GM12878 (cell line): ENCODE data around the gene THAP5. TPM values are rescaled to one million over a fixed set of nuclear protein-coding genes. Genes with fewer than 3 reads are reported as not detected.

Experiments used
- ATAC-seq: fragments of 200-7000 bp; cut with Tn5 transposase; 3 replicates; pipeline ENCODE4 v1.9.1; 2020; ENCODE audit warnings: mild to moderate bottlenecking, moderate library complexity
- BruUV-seq: library from RNA; stranded (reverse); fragments of 400-500 nt; replicated peaks from 2 replicates; lab custom pipeline; 2021; lab: Mats Ljungman, UMichigan
- CTCF ChIA-PET: fragments of 300-600 bp; sonication (Branson Sonifier 250); formaldehyde crosslinking; extraction: SDS; loops from one replicate; lab custom pipeline; 2021; ENCODE audit warnings: inconsistent platforms; lab: Yijun Ruan, JAX
- POLR2A ChIA-PET: fragments of 350-600 bp; formaldehyde crosslinking; extraction: SDS; loops from one replicate; lab custom pipeline; 2021; ENCODE audit warnings: inconsistent platforms; lab: Charles Lee
- RAD21 ChIA-PET: fragments of 300-600 bp; sonication (Branson Sonifier 250); formaldehyde crosslinking; loops from one replicate; lab custom pipeline; 2023; ENCODE audit warnings: antibody characterized with exemption; ENCODE audit not compliant: unreplicated experiment; lab: Charles Lee
- SMC1A ChIA-PET: fragments of 300-600 bp; sonication (Branson Sonifier 250); formaldehyde crosslinking; loops from one replicate; lab custom pipeline; 2023; ENCODE audit not compliant: unreplicated experiment, uncharacterized antibody; lab: Charles Lee
- DNase-seq: peaks from one replicate; pipeline ENCODE4 v3.0.0-alpha.2; 2011; ENCODE audit warnings: low read depth, low spot score
- FAIRE-seq: peaks from 3 replicates; lab custom pipeline; 2011; peaks lifted over from hg19 to GRCh38; lab: Jason Lieb, UNC
- H2AFZ ChIP-seq: 2 replicates; pipeline ENCODE4 v1.6.0; 2011; ENCODE audit warnings: low read depth, low read length, control low read depth; ENCODE audit not compliant: control insufficient read depth
- H3K27ac ChIP-seq: 2 replicates; pipeline ENCODE4 v1.5.1; 2011; ENCODE audit warnings: control low read depth; ENCODE audit not compliant: control insufficient read depth, insufficient read depth
- H3K27me3 ChIP-seq, 2 experiments: replicated peaks in 1 of 2; 2 replicates each; pipeline versions ENCODE4 v1.6.0 to v1.6.1; 2011; ENCODE audit warnings: low read length in 1 of 2; ENCODE audit not compliant: control insufficient read depth in 2 of 2, insufficient read depth in 2 of 2
- H3K36me3 ChIP-seq, 2 experiments: 2 replicates each; pipeline ENCODE4 v1.5.1; 2011; ENCODE audit warnings: low read length in 1 of 2; ENCODE audit not compliant: control insufficient read depth in 2 of 2, insufficient read depth in 2 of 2
- H3K4me1 ChIP-seq: 2 replicates; pipeline ENCODE4 v1.6.1; 2011; ENCODE audit warnings: mild to moderate bottlenecking, low read length, moderate library complexity, mixed read lengths; ENCODE audit not compliant: control insufficient read depth, insufficient read depth
- H3K4me2 ChIP-seq: 2 replicates; pipeline ENCODE4 v1.6.0; 2011; ENCODE audit warnings: control low read depth; ENCODE audit not compliant: control insufficient read depth, insufficient read depth
- H3K4me3 ChIP-seq: fragments of 200-600 bp; sonication (generic); 2 replicates; pipeline ENCODE4 v1.5.1; 2016
- H3K79me2 ChIP-seq: 2 replicates; pipeline ENCODE4 v1.6.0; 2011; ENCODE audit warnings: low read length; ENCODE audit not compliant: control insufficient read depth, insufficient read depth
- H3K9ac ChIP-seq: 2 replicates; pipeline ENCODE4 v1.8.0; 2011; ENCODE audit warnings: low read length, control low read depth, mixed read lengths; ENCODE audit not compliant: control insufficient read depth, insufficient read depth
- H3K9me3 ChIP-seq: replicated peaks from 3 replicates; pipeline ENCODE4 v1.5.1; 2011; ENCODE audit warnings: mild to moderate bottlenecking, low read length; ENCODE audit not compliant: control insufficient read depth, insufficient read depth
- H4K20me1 ChIP-seq: 2 replicates; pipeline ENCODE4 v1.6.0; 2011; ENCODE audit not compliant: control insufficient read depth, insufficient read depth
- ATF7 ChIP-seq: fragments of 450-650 bp; IDR thresholded peaks from 2 replicates; pipeline ENCODE4 v1.6.1; 2016; ENCODE audit warnings: low read depth, mild to moderate bottlenecking
- ESRRA ChIP-seq: IDR thresholded peaks from 2 replicates; pipeline ENCODE4 v1.6.1; 2012; ENCODE audit warnings: mild to moderate bottlenecking, low read length, improper control_type of control experiment
- HDAC6 ChIP-seq: fragments of 200-600 bp; sonication (generic); IDR thresholded peaks from one replicate; pipeline ENCODE4 v1.8.0; 2017; ENCODE audit warnings: antibody characterized with exemption; ENCODE audit not compliant: unreplicated experiment
- IKZF2 ChIP-seq, 2 experiments: fragments of 450-650 bp; IDR thresholded peaks; 2 replicates each; pipeline ENCODE4 v1.6.1; 2017; ENCODE audit warnings: mild to moderate bottlenecking in 2 of 2, moderate library complexity in 2 of 2
- MEF2B ChIP-seq: fragments of 450-650 bp; IDR thresholded peaks from 2 replicates; pipeline ENCODE4 v1.6.1; 2018; ENCODE audit warnings: mild to moderate bottlenecking, moderate library complexity; ENCODE audit not compliant: partially characterized antibody, poor library complexity, severe bottlenecking
- MTA2 ChIP-seq: fragments of 450-650 bp; IDR thresholded peaks from 2 replicates; pipeline ENCODE4 v1.6.1; 2016; ENCODE audit warnings: low read depth, mild to moderate bottlenecking, moderate library complexity
- POLR2A ChIP-seq: IDR thresholded peaks from 2 replicates; pipeline ENCODE4 v1.6.1; 2011; ENCODE audit warnings: low read depth, mild to moderate bottlenecking, low read length
- POLR2AphosphoS5 ChIP-seq: IDR thresholded peaks from 2 replicates; pipeline ENCODE4 v1.6.1; 2011; ENCODE audit warnings: mild to moderate bottlenecking, low read length, inconsistent platforms
- SMAD5 ChIP-seq: IDR thresholded peaks from 2 replicates; pipeline ENCODE4 v1.6.1; 2016; ENCODE audit warnings: antibody characterized with exemption, low read depth
- TCF12 ChIP-seq: IDR thresholded peaks from 2 replicates; pipeline ENCODE4 v1.6.1; 2011; ENCODE audit warnings: low read depth, mild to moderate bottlenecking, low read length
- ZSCAN29 ChIP-seq: fragments of 450-650 bp; IDR thresholded peaks from 2 replicates; pipeline ENCODE4 v1.6.1; 2017; ENCODE audit warnings: mild to moderate bottlenecking, moderate library complexity
- ZZZ3 ChIP-seq: IDR thresholded peaks from 2 replicates; pipeline ENCODE4 v1.6.1; 2011; ENCODE audit warnings: low read depth; ENCODE audit not compliant: control insufficient read depth, insufficient read length
- WGBS: methylation state at CpG from one replicate; pipeline ENCODE4 v1.1.6; 2016; ENCODE audit warnings: low lambda C conversion rate; ENCODE audit not compliant: insufficient replicate concordance, insufficient coverage; ENCODE audit errors: missing lambda C conversion rate; 5-methylcytosine and 5-hydroxymethylcytosine counted together
- in situ Hi-C: fragments of 300-500 bp; cut with MboI; formaldehyde crosslinking; loops from 9 replicates; pipeline ENCODE4 v1.14.3; 2018; ENCODE audit warnings: mixed read lengths
- intact Hi-C: fragments of 100-400 bp; cut with micrococcal nuclease; formaldehyde crosslinking; loops from one replicate; pipeline ENCODE4 v1.14.2; 2022; ENCODE audit not compliant: unreplicated experiment
- polyA plus RNA-seq, 11 experiments: library from polyadenylated mRNA; depleted of rRNA in 4 of 11; unstranded in 6 of 11; stranded (reverse) in 5 of 11; fragments of >200 nt; fragmentation: Nextera tagmentation in 4 of 11; fragmentation: Illumina TruSeq in 1 of 11; extraction: Ambion mirVana in 4 of 11; extraction: Trizol in 1 of 11; gene quantifications; 1 replicate in 1 of 11; 2 replicates in 10 of 11; pipeline versions ENCODE4 v1.2.1 to v1.2.3, GENCODE V29; 2011 to 2016; ENCODE audit warnings: inconsistent platforms in 2 of 11, missing spikeins in 2 of 11, low read depth in 1 of 11
- total RNA-seq, 4 experiments: library from RNA; depleted of rRNA in 3 of 4; stranded (reverse); fragments of >200 nt in 3 of 4; fragmentation: Illumina TruSeq in 1 of 4; extraction: Trizol in 1 of 4; gene quantifications; 2 replicates each; pipeline versions ENCODE4 v1.2.1 to v1.2.3, GENCODE V29; 2013 to 2021
- TF ChIP-seq, protein P1 (sequence below): fragments of 450-650 bp; IDR thresholded peaks from 2 replicates; pipeline ENCODE4 v1.6.1; 2017; ENCODE audit warnings: mild to moderate bottlenecking, low read depth, inconsistent platforms; ENCODE audit not compliant: poor library complexity, severe bottlenecking

The THAP5 gene
- total and polyA plus RNA-seq, 10 of the 15 experiments (the other 5 are each of a cell fraction or from before 2014, with no cell fraction given): 13.0 to 47.7 (median 24.2) TPM

DNA sequence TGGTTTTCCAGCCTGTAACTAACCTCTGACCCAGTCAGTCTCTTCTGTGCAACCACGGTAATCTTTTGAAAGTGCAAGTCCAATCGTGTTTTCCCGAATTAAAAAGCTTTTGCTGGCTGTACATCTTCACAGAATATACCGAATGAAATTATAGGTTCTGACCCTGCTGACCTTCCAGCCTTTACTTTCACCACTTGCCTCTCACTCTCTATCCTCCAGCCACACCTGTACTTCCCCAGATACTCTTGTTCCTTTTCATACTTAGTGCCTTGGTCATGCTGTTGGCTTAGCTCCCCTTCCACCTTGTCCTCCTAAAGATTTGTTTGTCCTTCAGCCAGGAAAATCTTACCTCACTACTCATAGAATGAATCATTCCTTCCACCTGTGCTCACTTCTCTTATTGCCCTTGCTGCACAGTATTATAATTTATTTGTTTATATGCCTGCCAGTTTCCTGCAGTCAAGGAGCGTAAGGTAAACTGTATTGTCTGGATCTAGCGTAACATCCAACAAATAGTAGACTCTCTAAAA is 41.3 kb downstream of the THAP5 start:
- RAD21 ChIA-PET: no interaction called here
- no peaks in the 10 kb centered on the region for H4K20me1 ChIP-seq
- FAIRE-seq (no peak), DNase-seq (no peak), ATAC-seq (no peak)
- intact Hi-C loops (no loop called here), in situ Hi-C loops (loop anchor here (5.0 kb wide), 1 partner anchor 39 kb away; the partner anchor contains the start of genes DNAJB9 and THAP5)
- peaks cover 14% of the 10 kb centered on the region for H3K79me2 ChIP-seq
- POLR2A ChIA-PET: no interaction called here
- H3K4me2 ChIP-seq: no peak overlapping the region
- H3K36me3 ChIP-seq: no peaks in the 10 kb centered on the region
- no peak overlapping the region for H2AFZ ChIP-seq
- H3K27me3 ChIP-seq: no peaks in the 10 kb centered on the region
- SMC1A ChIA-PET: interaction anchor here (2.2 kb wide), 1 partner anchor 46 kb away, joined by 8 read pairs; no protein-coding TSS in a partner anchor
- 98% methylated on average over 6 of the region's 6 CpGs for WGBS
- TF ChIP-seq ZSCAN29 (no peak), HDAC6 (no peak), TCF12 (no peak), MEF2B (no peak), ESRRA (no peak), POLR2A (no peak)
- peaks cover 7% of the 10 kb centered on the region for H3K4me1 ChIP-seq
- CTCF ChIA-PET: no interaction called here
- H3K9ac ChIP-seq: no peak overlapping the region
- no peak overlapping the region for H3K27ac ChIP-seq
- H3K4me3 ChIP-seq: no peak overlapping the region
- no peaks in the 10 kb centered on the region for H3K9me3 ChIP-seq
- no TSS peak for BruUV-seq

DNA sequence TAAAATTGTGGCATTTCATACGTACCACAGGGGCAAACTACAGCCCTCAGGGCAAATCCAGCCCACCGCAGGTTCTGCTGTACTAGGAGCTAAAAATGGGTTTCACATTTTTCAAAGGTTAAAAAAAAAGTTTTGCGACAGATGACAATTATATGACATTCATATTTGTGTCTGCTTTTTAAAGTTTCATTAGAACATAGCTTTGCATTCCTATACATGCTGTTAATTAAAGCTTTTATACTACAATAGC is 42.8 kb downstream of the THAP5 start:
- TF ChIP-seq ATF7 (no peak), IKZF2 (IDR thresholded peaks at IDR 0.05) (no peak), ZZZ3 (no peak), SMAD5 (no peak), POLR2AphosphoS5 (no peak), MTA2 (no peak)
- TF ChIP-seq, protein P1, sequence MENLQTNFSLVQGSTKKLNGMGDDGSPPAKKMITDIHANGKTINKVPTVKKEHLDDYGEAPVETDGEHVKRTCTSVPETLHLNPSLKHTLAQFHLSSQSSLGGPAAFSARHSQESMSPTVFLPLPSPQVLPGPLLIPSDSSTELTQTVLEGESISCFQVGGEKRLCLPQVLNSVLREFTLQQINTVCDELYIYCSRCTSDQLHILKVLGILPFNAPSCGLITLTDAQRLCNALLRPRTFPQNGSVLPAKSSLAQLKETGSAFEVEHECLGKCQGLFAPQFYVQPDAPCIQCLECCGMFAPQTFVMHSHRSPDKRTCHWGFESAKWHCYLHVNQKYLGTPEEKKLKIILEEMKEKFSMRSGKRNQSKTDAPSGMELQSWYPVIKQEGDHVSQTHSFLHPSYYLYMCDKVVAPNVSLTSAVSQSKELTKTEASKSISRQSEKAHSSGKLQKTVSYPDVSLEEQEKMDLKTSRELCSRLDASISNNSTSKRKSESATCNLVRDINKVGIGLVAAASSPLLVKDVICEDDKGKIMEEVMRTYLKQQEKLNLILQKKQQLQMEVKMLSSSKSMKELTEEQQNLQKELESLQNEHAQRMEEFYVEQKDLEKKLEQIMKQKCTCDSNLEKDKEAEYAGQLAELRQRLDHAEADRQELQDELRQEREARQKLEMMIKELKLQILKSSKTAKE: peak; percentile 15
- POLR2A ChIA-PET: interaction anchor here (0.5 to 3.4 kb wide), 9 partner anchors 12 to 62 kb away, joined by 3 to 45 read pairs (median 4); partner anchors contain the start of genes DNAJB9 and THAP5

More for the DNA sequence above, 42.8 kb downstream of the THAP5 start:
- ATAC-seq: no peak
- peak overlapping the region; percentile 93 for H3K27ac ChIP-seq
- peaks cover 19% of the 10 kb centered on the region for H3K79me2 ChIP-seq
- H3K27me3 ChIP-seq: no peaks in the 10 kb centered on the region
- H3K9ac ChIP-seq: peak overlapping the region; percentile 90
- ChIA-PET CTCF (interaction anchor here (0.9 to 4.4 kb wide), 8 partner anchors 8 to 50 kb away, joined by 3 to 27 read pairs (median 6); partner anchors contain the start of genes DNAJB9 and THAP5), SMC1A (interaction anchor here (0.7 to 3.2 kb wide), 11 partner anchors 8 to 48 kb away, joined by 3 to 18 read pairs (median 5); partner anchors contain the start of genes DNAJB9 and THAP5), RAD21 (interaction anchor here (0.7 to 1.4 kb wide), 2 partner anchors 25 to 40 kb away, joined by 3 to 10 read pairs; no protein-coding TSS in a partner anchor)
- H3K36me3 ChIP-seq: no peaks in the 10 kb centered on the region
- TSS peak; percentile 99 for BruUV-seq
- H3K4me3 ChIP-seq: peak overlapping the region; percentile 77
- no peak for FAIRE-seq
- intact Hi-C loops: loop anchor here (1.0 kb wide), 1 partner anchor 43 kb away; the partner anchor contains the start of genes DNAJB9 and THAP5
- H4K20me1 ChIP-seq: no peaks in the 10 kb centered on the region
- in situ Hi-C loops: loop anchor here (5.0 kb wide), 1 partner anchor 41 kb away; the partner anchor contains the start of genes DNAJB9 and THAP5
- 1% methylated on average over 3 of the region's 3 CpGs for WGBS
- peak overlapping the region; percentile 95 for H2AFZ ChIP-seq
- peaks cover 7% of the 10 kb centered on the region for H3K4me1 ChIP-seq
- no peaks in the 10 kb centered on the region for H3K9me3 ChIP-seq
- peak overlapping the region; percentile 86 for H3K4me2 ChIP-seq
- no peak for DNase-seq
